CD14-positive monocyte (primary cell): ENCODE measurements around the gene CNNM4. TPM values are rescaled to one million over a fixed set of nuclear protein-coding genes. Genes with fewer than 3 reads are reported as not detected.

Source experiments
- DNase-seq, 3 donors: peaks; one replicate each; pipeline ENCODE4 v3.0.0-alpha.2; 2011 to 2022
- H2AFZ ChIP-seq: 2 replicates; pipeline ENCODE4 v1.6.0; 2012; ENCODE audit warnings: mild to moderate bottlenecking, low read depth, low read length, inconsistent platforms; ENCODE audit not compliant: insufficient read depth, poor library complexity, severe bottlenecking
- H3K27ac ChIP-seq, 2 donors: 1 replicate in 1 of 2; 2 replicates in 1 of 2; pipeline ENCODE4 v1.5.1; 2012 to 2013; ENCODE audit warnings: low read length in 2 of 2, control low read depth in 1 of 2, inconsistent platforms in 1 of 2, low read depth in 1 of 2, mild to moderate bottlenecking in 1 of 2
- H3K27me3 ChIP-seq, 2 donors: one replicate each; pipeline versions ENCODE4 v1.6.0 to v1.6.1; 2011 to 2013; ENCODE audit warnings: low read length in 2 of 2; ENCODE audit not compliant: control insufficient read depth in 2 of 2, insufficient read depth in 2 of 2
- H3K36me3 ChIP-seq, 2 donors: replicated peaks in 1 of 2; 1 replicate in 1 of 2; 2 replicates in 1 of 2; pipeline versions ENCODE4 v1.5.1 to v1.6.1; 2012 to 2013; ENCODE audit warnings: low read length in 2 of 2, control low read depth in 1 of 2, inconsistent platforms in 1 of 2, mild to moderate bottlenecking in 1 of 2; ENCODE audit not compliant: insufficient read depth in 2 of 2, control insufficient read depth in 1 of 2
- H3K4me1 ChIP-seq, 2 donors: 1 replicate in 1 of 2; 2 replicates in 1 of 2; pipeline versions ENCODE4 v1.5.1 to v1.6.1; 2012 to 2013; ENCODE audit warnings: low read length in 2 of 2, control low read depth in 1 of 2, inconsistent platforms in 1 of 2, mild to moderate bottlenecking in 1 of 2, moderate library complexity in 1 of 2; ENCODE audit not compliant: insufficient read depth in 2 of 2, control insufficient read depth in 1 of 2
- H3K4me2 ChIP-seq: replicated peaks from 2 replicates; pipeline ENCODE3; 2012; ENCODE audit warnings: low read length, moderate library complexity, mild to moderate bottlenecking; ENCODE audit not compliant: poor library complexity, severe bottlenecking; ENCODE audit errors: extremely low read depth
- H3K4me3 ChIP-seq, 3 experiments: fragments of 200-600 bp in 1 of 3; sonication (generic) in 1 of 3; replicated peaks in 1 of 3; 1 replicate in 2 of 3; 2 replicates in 1 of 3; pipeline ENCODE4 v1.5.1; 2011 to 2013; ENCODE audit warnings: low read length in 3 of 3, mild to moderate bottlenecking in 3 of 3, control low read depth in 2 of 3, low read depth in 2 of 3, inconsistent platforms in 1 of 3, moderate library complexity in 1 of 3
- H3K79me2 ChIP-seq: 2 replicates; pipeline ENCODE4 v1.6.0; 2012; ENCODE audit warnings: mild to moderate bottlenecking, control low read depth, inconsistent platforms, low read length, moderate library complexity; ENCODE audit not compliant: insufficient read depth
- H3K9ac ChIP-seq: 2 replicates; pipeline ENCODE4 v1.6.0; 2017; ENCODE audit warnings: low read length, mild to moderate bottlenecking; ENCODE audit not compliant: insufficient read depth, poor library complexity, severe bottlenecking
- H3K9me3 ChIP-seq, 2 donors: replicated peaks in 1 of 2; 1 replicate in 1 of 2; 2 replicates in 1 of 2; pipeline versions ENCODE4 v1.5.1 to v1.6.1; 2012 to 2013; ENCODE audit warnings: low read length in 2 of 2, control low read depth in 1 of 2; ENCODE audit not compliant: control insufficient read depth in 1 of 2, insufficient read depth in 1 of 2
- H4K20me1 ChIP-seq: 2 replicates; pipeline ENCODE4 v1.6.0; 2012; ENCODE audit warnings: mild to moderate bottlenecking, low read length, control low read depth, moderate library complexity; ENCODE audit not compliant: insufficient read depth
- H3K27ac Mint-ChIP-seq, 7 donors: one replicate each; pipeline ENCODE4 v1.8.0; 2020; ENCODE audit warnings: mild to moderate bottlenecking in 7 of 7, mixed read lengths in 7 of 7, moderate library complexity in 6 of 7, inconsistent platforms in 2 of 7
- H3K27me3 Mint-ChIP-seq, 3 donors: one replicate each; pipeline ENCODE4 v1.8.0; 2021 to 2022; ENCODE audit warnings: low read depth in 3 of 3, mild to moderate bottlenecking in 3 of 3, mixed read lengths in 3 of 3, moderate library complexity in 3 of 3, inconsistent platforms in 1 of 3
- H3K36me3 Mint-ChIP-seq, 2 donors: one replicate each; pipeline ENCODE4 v1.8.0; 2020; ENCODE audit warnings: mixed read lengths in 2 of 2, inconsistent platforms in 1 of 2, mild to moderate bottlenecking in 1 of 2
- H3K4me1 Mint-ChIP-seq: one replicate; pipeline ENCODE4 v1.8.0; 2020; ENCODE audit warnings: mild to moderate bottlenecking, mixed read lengths
- H3K4me3 Mint-ChIP-seq, 2 donors: one replicate each; pipeline ENCODE4 v1.8.0; 2020; ENCODE audit warnings: mild to moderate bottlenecking in 2 of 2, mixed read lengths in 2 of 2, moderate library complexity in 1 of 2
- H3K9me3 Mint-ChIP-seq, 7 donors: one replicate each; pipeline ENCODE4 v1.8.0; 2020 to 2022; ENCODE audit warnings: mixed read lengths in 7 of 7, mild to moderate bottlenecking in 6 of 7, moderate library complexity in 6 of 7, inconsistent platforms in 2 of 7
- WGBS: methylation state at CpG from one replicate; pipeline ENCODE4 v1.1.5; 2013; ENCODE audit warnings: missing lambda C conversion rate; ENCODE audit not compliant: insufficient coverage; 5-methylcytosine and 5-hydroxymethylcytosine counted together
- intact Hi-C, 2 donors: fragments of 100-400 bp; cut with micrococcal nuclease; formaldehyde crosslinking; loops; one replicate each; pipeline versions ENCODE4 v1.15.0 to v1.15.1; 2023
- polyA plus RNA-seq, 3 donors: library from polyadenylated mRNA; depleted of rRNA in 1 of 3; unstranded in 2 of 3; stranded (reverse) in 1 of 3; fragments of 300-500 nt in 2 of 3; fragments of >200 nt in 1 of 3; fragmentation: Illumina TruSeq in 2 of 3; gene quantifications; 1 replicate in 2 of 3; 2 replicates in 1 of 3; pipeline ENCODE4 v1.2.3, GENCODE V29; 2012 to 2021
- TF ChIP-seq, protein P1 (sequence below): fragments of 200-600 bp; IDR thresholded peaks from one replicate; pipeline ENCODE4 v1.8.0; 2022; ENCODE audit warnings: antibody characterized with exemption, mild to moderate bottlenecking

CNNM4 gene
- polyA plus RNA-seq, 3 donors = 2.3 to 8.3 (median 2.6) TPM

- Histone ChIP-seq H3K27ac (no peak overlapping the region), H3K4me2 (no peak overlapping the region), H3K9ac (no peak overlapping the region), H3K4me1 (no peaks in the 10 kb centered on the region), H3K79me2 (no peaks in the 10 kb centered on the region), H3K4me3 (no peak overlapping the region), H4K20me1 (no peaks in the 10 kb centered on the region), H3K9me3 (no peaks in the 10 kb centered on the region), H3K27me3 (no peaks in the 10 kb centered on the region), H3K36me3 (peaks cover 15 to 31% of the 10 kb centered on the region in 2 donors), H2AFZ (no peak overlapping the region)
- Mint-ChIP-seq H3K9me3 (no peaks in the 10 kb centered on the region), H3K27ac (peak overlapping the region in 1 of 7 donors; percentile 42), H3K27me3 (peaks cover 0 to 2% (median 0%) of the 10 kb centered on the region in 3 donors), H3K4me1 (no peaks in the 10 kb centered on the region), H3K36me3 (peaks cover 16 to 42% of the 10 kb centered on the region in 2 donors), H3K4me3 (no peak overlapping the region)
- TF ChIP-seq, protein P1, sequence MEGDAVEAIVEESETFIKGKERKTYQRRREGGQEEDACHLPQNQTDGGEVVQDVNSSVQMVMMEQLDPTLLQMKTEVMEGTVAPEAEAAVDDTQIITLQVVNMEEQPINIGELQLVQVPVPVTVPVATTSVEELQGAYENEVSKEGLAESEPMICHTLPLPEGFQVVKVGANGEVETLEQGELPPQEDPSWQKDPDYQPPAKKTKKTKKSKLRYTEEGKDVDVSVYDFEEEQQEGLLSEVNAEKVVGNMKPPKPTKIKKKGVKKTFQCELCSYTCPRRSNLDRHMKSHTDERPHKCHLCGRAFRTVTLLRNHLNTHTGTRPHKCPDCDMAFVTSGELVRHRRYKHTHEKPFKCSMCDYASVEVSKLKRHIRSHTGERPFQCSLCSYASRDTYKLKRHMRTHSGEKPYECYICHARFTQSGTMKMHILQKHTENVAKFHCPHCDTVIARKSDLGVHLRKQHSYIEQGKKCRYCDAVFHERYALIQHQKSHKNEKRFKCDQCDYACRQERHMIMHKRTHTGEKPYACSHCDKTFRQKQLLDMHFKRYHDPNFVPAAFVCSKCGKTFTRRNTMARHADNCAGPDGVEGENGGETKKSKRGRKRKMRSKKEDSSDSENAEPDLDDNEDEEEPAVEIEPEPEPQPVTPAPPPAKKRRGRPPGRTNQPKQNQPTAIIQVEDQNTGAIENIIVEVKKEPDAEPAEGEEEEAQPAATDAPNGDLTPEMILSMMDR = no peak
- intact Hi-C loops = no loop called here
- WGBS = no CpG with 5 or more reads among the region's 23 CpGs
- no peak for DNase-seq
Observed at GRCh38 chr2:96806468-96807126, 45.9 kb downstream of the CNNM4 start.

DNA sequence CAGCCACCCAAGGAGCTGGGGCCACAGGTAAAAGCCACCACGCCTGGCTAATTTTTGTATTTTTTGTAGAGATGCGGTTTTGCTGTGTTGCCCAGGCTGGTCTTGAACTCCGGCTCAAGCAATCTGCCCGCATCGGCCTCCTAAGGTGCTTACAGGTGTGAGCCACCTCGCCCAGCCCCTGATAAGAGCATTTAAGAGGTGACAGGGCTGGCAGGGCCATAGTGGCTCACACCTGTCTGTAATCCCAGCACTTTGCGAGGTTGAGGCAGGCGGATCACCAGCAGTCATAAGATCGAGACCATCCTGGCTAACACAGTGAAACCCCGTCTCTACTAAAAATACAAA, 46.4 kb downstream of the CNNM4 start:
- intact Hi-C loops = no loop called here

More for the DNA sequence above, 46.4 kb downstream of the CNNM4 start:
- no peak overlapping the region for H3K4me3 ChIP-seq
- H3K4me2 ChIP-seq = no peak overlapping the region
- 97% methylated on average over 9 of the region's 10 CpGs for WGBS
- Mint-ChIP-seq H3K9me3 (no peaks in the 10 kb centered on the region), H3K27ac (no peak overlapping the region), H3K4me3 (no peak overlapping the region), H3K27me3 (peaks cover 0 to 2% (median 0%) of the 10 kb centered on the region in 3 donors), H3K36me3 (peaks cover 16 to 42% of the 10 kb centered on the region in 2 donors), H3K4me1 (no peaks in the 10 kb centered on the region)
- H3K9me3 ChIP-seq = no peaks in the 10 kb centered on the region
- H2AFZ ChIP-seq = no peak overlapping the region
- H3K27me3 ChIP-seq = no peaks in the 10 kb centered on the region
- peaks cover 15 to 26% of the 10 kb centered on the region in 2 donors for H3K36me3 ChIP-seq
- H3K27ac ChIP-seq = no peak overlapping the region
- H3K4me1 ChIP-seq = no peaks in the 10 kb centered on the region
- TF ChIP-seq, protein P1 = no peak
- no peak overlapping the region for H3K9ac ChIP-seq
- no peak for DNase-seq
- H3K79me2 ChIP-seq = no peaks in the 10 kb centered on the region
- no peaks in the 10 kb centered on the region for H4K20me1 ChIP-seq
